Measurements from ENCODE around the gene IL4R.
"Not testable (repeated sequence)": the region's sequence is repeated elsewhere in the genome, so short reads cannot be mapped to it uniquely, and the experiment has no call there.

IL4R gene

GRCh38 chr16:27313422-27314160 lies at the start of gene IL4R:
IL4R (plus strand) TSS chr16:27313974; CDS start chr16:27340204, 26,230 bp downstream.
- DNase-seq (ENCODE audit: low spot score), result no peak

GRCh38 chr16:27264151-27264550 lies 49.6 kb upstream of the IL4R start:
- DNase-seq (ENCODE audit: low spot score), result no peak

DNA sequence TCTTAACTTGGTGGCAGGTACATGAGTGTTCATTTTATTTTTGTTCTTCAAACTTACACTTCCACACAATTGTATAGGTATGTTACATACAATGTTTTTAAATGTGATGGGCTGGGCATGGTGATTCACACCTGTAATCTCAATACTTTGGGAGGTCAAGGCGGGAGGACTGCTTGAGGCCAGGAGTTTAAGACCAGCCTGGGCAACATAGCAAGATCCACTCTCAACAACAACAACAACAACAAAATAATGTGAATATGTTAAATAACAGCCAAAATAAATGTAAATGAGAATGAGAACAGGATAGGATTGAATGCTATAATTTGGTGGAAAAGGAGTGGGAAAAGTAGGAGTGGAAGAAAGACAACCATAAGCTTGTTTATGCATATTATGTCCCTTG lies 47.8 kb upstream of the IL4R start:
- DNase-seq (ENCODE audit: low spot score), result no peak

- DNase-seq (ENCODE audit: low spot score), result no peak
Measured at GRCh38 chr16:27267037-27267677, 46.6 kb upstream of the IL4R start.

DNA sequence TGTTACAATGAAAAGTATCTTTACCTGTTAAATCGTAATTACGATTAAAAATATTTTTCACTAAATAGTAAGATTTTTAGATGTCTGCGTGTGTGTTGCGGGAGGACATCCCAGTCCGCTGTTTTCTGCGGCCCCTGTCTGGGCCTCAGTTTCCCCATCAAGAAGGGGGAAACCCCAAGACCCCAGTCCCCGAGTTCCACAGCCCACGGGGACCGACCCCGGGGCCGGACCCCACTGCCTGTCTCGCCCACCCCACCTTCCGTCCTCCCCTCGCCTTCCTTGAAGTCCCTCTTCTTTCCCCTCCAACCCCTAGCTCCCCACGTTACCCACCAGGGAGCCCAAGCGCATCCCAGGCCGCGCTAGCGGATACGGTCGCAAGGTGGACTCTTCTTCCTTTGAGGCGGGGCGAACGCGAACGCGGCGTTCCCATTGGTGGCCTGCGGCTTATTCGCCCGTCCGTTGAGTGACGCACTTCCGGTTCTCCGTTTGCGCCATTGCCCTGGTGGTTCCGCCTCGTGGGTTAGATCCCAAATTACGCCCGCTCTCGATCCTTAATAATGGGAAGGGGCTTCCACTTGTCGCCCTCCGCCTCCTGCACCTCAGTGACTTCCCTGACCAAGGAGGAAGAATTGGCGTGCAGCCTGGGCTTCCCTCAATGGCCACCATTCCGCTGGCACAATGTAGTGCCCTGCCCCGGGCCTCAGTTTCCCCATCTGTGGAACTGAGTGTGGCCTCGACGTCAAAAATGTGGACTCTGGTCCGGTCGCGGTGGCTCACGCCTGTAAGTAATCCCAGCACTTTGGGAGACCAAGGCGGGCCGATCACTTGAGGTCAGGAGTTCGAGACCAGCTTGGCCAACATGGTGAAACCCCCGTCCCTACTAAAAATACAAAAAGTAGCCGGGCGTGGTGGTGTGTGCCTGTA lies 45.1 kb upstream of the IL4R start, which contains the start of gene NSMCE1:
NSMCE1 (minus strand) TSS at position 397 of the 924 bp plus-strand sequence. CDS start 11,202 bp downstream, outside the sequence.
- DNase-seq (ENCODE audit: low spot score), result peak; percentile 97

- DNase-seq (ENCODE audit: low spot score), result no peak
Measured at GRCh38 chr16:27269300-27270150, 44.2 kb upstream of the IL4R start.

DNA sequence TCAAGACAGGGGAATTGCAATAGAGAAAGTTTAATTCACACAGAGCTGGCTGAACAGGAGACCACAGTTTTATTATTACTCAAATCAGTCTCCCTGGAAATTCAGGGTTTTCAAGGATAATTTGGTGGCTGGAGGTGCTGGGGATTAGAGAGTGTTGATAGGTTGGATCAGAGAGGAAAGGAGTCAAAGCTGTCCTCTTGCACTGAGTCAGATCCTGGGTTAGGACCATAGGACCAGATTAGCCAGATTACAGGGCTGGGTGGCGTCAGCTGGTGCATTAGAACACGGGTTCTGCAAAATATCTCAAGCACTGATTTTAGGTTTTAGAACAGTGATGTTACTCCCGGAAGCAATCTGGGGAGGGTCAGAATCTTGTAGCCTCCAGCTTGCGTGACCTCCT lies 43.4 kb upstream of the IL4R start:
- DNase-seq (ENCODE audit: low spot score), result no peak

DNA sequence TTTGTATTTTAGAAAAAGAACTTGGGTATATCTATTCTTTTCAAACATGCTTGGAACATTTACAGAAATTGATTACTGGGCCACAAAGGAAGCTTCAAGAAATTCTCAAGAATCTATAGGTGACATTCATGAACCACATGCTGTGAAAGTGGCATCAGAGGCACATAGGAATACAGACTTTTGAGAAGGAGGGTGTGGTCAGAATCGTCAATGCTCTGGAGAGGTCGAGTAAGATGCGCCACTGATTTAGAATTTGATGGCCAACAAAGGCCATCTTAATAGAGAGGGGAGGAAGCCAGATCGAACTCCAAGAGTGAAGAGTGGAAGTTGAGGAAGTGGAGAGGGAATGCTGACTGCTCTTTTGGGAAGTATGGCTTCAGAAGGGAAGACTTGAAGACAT lies 41.7 kb upstream of the IL4R start:
- no peak for DNase-seq (ENCODE audit: low spot score)

DNA sequence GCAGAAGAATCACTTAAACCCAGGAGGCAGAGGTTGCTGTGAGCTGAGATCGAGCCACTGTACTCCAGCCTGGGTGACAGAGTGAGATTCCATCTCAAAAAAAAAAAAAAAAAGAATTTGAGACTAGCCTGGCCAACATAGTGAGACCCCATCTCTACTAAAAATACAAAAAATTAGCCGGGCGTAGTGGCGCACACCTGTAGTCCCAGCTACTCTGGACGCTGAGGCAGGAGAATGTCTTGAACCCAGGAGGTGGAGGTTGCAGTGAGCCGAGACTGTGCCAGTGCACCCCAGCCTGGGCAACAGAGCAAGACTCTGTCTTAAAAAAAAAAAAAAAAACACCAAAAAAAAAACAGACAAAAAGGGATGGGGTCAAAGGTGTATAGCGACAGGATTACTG lies 41.1 kb upstream of the IL4R start:
- not testable (repeated sequence) for DNase-seq (ENCODE audit: low spot score)

- DNase-seq (ENCODE audit: low spot score), result no peak
Measured at GRCh38 chr16:27273330-27273669, 40.5 kb upstream of the IL4R start.

GRCh38 chr16:27273670-27274423 lies 39.9 kb upstream of the IL4R start:
- no peak for DNase-seq (ENCODE audit: low spot score)

DNA sequence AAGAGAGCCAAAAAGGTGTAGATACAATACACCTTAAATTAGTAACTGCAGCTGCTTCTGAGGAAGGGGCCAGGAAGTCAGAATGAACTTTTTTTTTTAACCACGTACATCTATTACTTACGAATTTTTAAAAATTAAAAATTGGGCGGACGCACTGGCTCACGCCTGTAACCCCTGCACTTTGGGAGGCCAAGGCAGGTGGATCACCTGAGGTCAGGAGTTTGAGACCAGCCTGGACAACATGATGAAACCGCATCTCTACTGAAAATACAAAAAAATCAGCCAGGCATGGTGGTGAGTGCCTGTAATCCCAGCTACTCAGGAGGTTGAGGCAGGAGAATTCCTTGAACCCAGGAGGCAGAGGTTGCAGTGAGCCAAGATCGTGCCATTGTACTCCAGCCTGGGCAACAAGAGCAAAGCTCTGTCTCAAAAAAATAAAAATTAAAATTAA lies 39.3 kb upstream of the IL4R start:
- DNase-seq (ENCODE audit: low spot score), result not testable (repeated sequence)

GRCh38 chr16:27275394-27275793 lies 38.4 kb upstream of the IL4R start:
- no peak for DNase-seq (ENCODE audit: low spot score)

GRCh38 chr16:27281243-27281642 lies 32.5 kb upstream of the IL4R start:
- no peak for DNase-seq (ENCODE audit: low spot score)

- DNase-seq (ENCODE audit: low spot score), result peak; percentile 21
Measured at GRCh38 chr16:27284865-27285675, 28.7 kb upstream of the IL4R start.

GRCh38 chr16:27285676-27286196 lies 28.0 kb upstream of the IL4R start:
- no peak for DNase-seq (ENCODE audit: low spot score)

DNA sequence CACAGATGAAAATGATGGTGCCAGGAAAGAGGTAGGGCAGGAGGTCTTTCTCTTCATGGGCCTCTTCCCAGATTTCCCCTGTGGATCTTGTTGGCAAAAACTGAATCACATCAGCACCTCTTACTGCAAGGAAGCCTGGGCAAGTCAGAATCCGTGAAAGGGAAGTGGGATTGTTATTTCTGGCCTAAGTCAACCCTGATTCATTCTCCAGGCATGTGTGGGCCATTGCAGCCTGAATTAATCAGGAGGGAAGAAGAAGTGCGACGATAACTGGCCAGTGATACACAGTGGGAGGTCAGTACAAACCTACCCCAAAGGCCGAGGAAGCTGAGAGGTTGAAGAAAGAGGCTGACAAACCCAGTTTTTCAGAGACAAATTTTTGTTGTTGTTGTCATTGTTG lies 27.3 kb upstream of the IL4R start:
- DNase-seq (ENCODE audit: low spot score), result no peak

DNA sequence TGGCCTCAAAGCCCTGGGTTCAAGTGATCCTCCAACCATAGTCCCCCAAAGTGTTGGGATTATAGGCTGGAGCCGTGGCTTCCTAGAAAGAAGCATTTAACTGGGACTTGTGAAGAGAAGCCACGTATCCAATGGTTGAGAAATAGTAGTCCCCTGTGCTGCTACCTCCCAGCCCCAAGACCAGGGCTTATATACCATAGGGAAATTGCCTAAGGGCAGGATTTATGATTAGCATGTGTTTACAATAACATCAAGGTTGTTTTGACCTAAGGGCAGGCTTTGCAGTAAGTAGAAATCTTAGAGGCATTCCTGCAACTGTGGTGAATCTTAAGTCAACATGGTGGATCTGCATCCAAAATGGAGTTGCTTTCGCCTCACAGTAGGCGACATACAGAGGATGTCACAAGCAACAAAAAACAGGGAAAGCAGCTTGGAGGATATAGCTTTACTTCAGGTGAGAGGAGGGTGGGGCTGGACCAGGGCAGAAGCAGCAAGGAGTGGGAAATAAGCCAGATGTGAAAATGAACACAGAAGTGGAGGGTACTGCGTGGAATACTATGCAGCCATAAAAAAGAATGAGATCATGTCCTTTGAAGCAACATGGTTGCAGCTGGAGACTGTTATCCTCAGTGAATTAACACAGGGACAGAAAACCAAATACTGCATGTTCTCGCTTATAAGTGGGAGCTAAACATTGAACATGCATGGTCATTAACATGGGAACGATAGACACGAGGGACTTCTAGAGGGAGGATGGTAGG lies 26.5 kb upstream of the IL4R start:
- no peak for DNase-seq (ENCODE audit: low spot score)

DNA sequence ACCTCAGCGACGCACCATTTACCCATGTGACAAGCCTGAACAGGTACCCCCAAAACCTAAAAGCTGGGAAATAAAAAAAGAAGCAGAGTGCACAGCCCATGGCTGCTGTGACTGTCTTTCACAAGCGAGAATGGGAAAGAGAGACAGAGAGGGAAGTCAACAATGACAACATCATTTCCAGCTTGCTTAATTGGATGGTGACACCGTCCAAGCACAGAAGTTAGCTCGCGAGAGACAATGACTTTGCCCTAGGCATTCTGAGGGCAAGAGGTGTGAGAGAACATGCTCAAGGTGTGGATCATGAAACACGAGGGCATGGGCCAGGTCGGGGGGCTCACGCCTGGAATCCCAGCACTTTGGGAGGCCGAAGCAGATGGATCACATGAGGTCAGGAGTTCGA lies 25.9 kb upstream of the IL4R start:
- DNase-seq (ENCODE audit: low spot score), result no peak
